A549 treated with CpdA at 1 μM for 4 hours (cell line): ENCODE measurements around the gene TAF4. TPM values are rescaled to one million over a fixed set of nuclear protein-coding genes. Genes with fewer than 3 reads are reported as not detected.

Experiments
- total RNA-seq: library from RNA; stranded (reverse); fragments of 200-300 nt; extraction: Qiagen RNA extraction; gene quantifications from 5 replicates; pipeline ENCODE4 v1.2.3, GENCODE V29; 2022; ENCODE audit warnings: low read depth

The TAF4 gene, protein sequence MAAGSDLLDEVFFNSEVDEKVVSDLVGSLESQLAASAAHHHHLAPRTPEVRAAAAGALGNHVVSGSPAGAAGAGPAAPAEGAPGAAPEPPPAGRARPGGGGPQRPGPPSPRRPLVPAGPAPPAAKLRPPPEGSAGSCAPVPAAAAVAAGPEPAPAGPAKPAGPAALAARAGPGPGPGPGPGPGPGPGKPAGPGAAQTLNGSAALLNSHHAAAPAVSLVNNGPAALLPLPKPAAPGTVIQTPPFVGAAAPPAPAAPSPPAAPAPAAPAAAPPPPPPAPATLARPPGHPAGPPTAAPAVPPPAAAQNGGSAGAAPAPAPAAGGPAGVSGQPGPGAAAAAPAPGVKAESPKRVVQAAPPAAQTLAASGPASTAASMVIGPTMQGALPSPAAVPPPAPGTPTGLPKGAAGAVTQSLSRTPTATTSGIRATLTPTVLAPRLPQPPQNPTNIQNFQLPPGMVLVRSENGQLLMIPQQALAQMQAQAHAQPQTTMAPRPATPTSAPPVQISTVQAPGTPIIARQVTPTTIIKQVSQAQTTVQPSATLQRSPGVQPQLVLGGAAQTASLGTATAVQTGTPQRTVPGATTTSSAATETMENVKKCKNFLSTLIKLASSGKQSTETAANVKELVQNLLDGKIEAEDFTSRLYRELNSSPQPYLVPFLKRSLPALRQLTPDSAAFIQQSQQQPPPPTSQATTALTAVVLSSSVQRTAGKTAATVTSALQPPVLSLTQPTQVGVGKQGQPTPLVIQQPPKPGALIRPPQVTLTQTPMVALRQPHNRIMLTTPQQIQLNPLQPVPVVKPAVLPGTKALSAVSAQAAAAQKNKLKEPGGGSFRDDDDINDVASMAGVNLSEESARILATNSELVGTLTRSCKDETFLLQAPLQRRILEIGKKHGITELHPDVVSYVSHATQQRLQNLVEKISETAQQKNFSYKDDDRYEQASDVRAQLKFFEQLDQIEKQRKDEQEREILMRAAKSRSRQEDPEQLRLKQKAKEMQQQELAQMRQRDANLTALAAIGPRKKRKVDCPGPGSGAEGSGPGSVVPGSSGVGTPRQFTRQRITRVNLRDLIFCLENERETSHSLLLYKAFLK
- total RNA-seq = 15.3 to 23.6 TPM (median 17.7 TPM) in 5 replicates

DNA sequence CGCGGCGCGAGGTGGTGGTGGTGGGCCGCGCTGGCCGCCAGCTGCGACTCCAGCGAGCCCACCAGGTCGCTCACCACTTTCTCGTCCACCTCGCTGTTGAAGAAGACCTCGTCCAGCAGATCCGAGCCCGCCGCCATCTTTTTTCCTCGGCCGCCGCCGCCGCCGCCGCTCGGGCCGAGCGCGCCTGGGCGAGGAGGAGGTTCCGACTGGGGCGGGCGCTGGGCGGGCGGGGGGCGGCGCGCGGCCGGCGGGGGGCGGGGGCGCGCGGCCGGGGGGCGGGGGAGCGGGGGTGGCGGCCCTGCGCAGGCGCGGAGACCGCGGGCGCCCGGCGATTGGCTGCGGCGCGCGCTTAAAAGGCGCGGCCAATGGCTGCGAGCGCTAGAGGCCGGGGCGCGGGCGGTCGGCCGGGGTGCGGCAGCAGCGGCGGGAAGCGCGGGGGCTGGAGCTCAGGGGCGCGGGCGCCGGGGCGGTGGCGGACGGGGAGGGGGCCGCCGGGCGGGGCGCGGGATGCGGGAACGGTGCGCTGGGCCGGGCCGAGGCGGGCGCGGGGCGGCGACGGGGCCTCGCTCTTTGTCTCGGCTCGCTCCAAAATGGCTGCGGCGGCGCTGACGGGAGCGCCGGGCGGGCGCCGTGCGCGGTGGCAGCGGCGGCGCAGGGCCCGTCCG lies at the start of gene TAF4:
Gene TAF4, minus strand, starts transcription at position 208 of the 665 bp plus-strand sequence. Its CDS starts 71 bp downstream, at position 137.

Other genes starting within 250 kb of the TAF4 start
- 24.2 to 27.2 TPM (median 25.2 TPM) in 5 replicates for gene LSM14B, start 56.6 kb upstream of the TAF4 start, total RNA-seq
- gene PSMA7, start 77.5 kb upstream of the TAF4 start, total RNA-seq = 472 to 604 TPM (median 579 TPM) in 5 replicates
- gene SS18L1, start 77.9 kb upstream of the TAF4 start, total RNA-seq = 8.4 to 11.0 TPM (median 9.3 TPM) in 5 replicates
- gene MTG2, start 117.1 kb upstream of the TAF4 start, total RNA-seq = 29.0 to 39.8 TPM (median 36.0 TPM) in 5 replicates
- not detected in 5 replicates for gene HRH3, start 154.4 kb upstream of the TAF4 start, total RNA-seq
- 17.8 to 22.5 TPM (median 19.1 TPM) in 5 replicates for gene OSBPL2, start 172.6 kb upstream of the TAF4 start, total RNA-seq
- gene ADRM1, start 237.1 kb upstream of the TAF4 start, total RNA-seq = 152 to 198 TPM (median 187 TPM) in 5 replicates